Gastrocnemius medialis (tissue), 4 donors: ENCODE measurements around the gene SPTLC2. TPM values are rescaled to one million over a fixed set of nuclear protein-coding genes. Genes with fewer than 3 reads are reported as not detected.

Experiments used
- ATAC-seq, 2 donors: fragments of 150-250 bp; one replicate each; pipeline ENCODE4 v1.9.1; 2016
- DNase-seq, 2 donors: peaks; one replicate each; pipeline ENCODE4 v3.0.0-alpha.2; 2019
- H3K27ac ChIP-seq, 4 donors: fragments of 200-600 bp; sonication (generic); 1 replicate in 1 of 4; 2 replicates in 3 of 4; pipeline ENCODE4 v1.5.1; 2016 to 2018; ENCODE audit warnings: mild to moderate bottlenecking in 2 of 4, moderate library complexity in 1 of 4
- H3K27me3 ChIP-seq, 3 donors: fragments of 200-600 bp; sonication (generic) in 2 of 3; 1 replicate in 1 of 3; 2 replicates in 2 of 3; pipeline versions ENCODE4 v1.5.1 to v1.6.0; 2016 to 2019; ENCODE audit warnings: mild to moderate bottlenecking in 1 of 3, moderate library complexity in 1 of 3
- H3K36me3 ChIP-seq, 2 donors: fragments of 200-600 bp; sonication (generic) in 1 of 2; one replicate each; pipeline ENCODE4 v1.5.1; 2017 to 2018
- H3K4me1 ChIP-seq, 2 donors: fragments of 200-600 bp; sonication (generic) in 1 of 2; one replicate each; pipeline ENCODE4 v1.5.1; 2016 to 2017; ENCODE audit warnings: mild to moderate bottlenecking in 2 of 2
- H3K4me3 ChIP-seq, 4 donors: fragments of 200-600 bp; sonication (generic) in 3 of 4; 1 replicate in 1 of 4; 2 replicates in 3 of 4; pipeline ENCODE4 v1.5.1; 2016 to 2019; ENCODE audit warnings: mild to moderate bottlenecking in 2 of 4
- H3K9me3 ChIP-seq, 3 donors: fragments of 200-600 bp; sonication (generic) in 2 of 3; 1 replicate in 1 of 3; 2 replicates in 2 of 3; pipeline ENCODE4 v1.5.1; 2016 to 2019
- POLR2A ChIP-seq, 2 donors: fragments of 450-650 bp; IDR thresholded peaks; one replicate each; pipeline ENCODE4 v1.6.1; 2017; ENCODE audit warnings: antibody characterized with exemption in 2 of 2, mild to moderate bottlenecking in 2 of 2, moderate library complexity in 2 of 2
- in situ Hi-C, 4 donors: fragments of 200-750 bp; cut with MboI; loops; one replicate each; pipeline versions ENCODE4 v1.15.0 to v1.8.0; 2017; ENCODE audit warnings: low sequenced_read_pairs in 4 of 4
- intact Hi-C: fragments of 100-400 bp; cut with DNase I; formaldehyde crosslinking; loops from one replicate; pipeline ENCODE4 v1.15.1; 2023; ENCODE audit warnings: low total_unique reads
- total RNA-seq, 4 donors: library from RNA; depleted of rRNA; stranded (reverse); fragments of >200 nt; gene quantifications; one replicate each; pipeline versions ENCODE4 v1.1.0 to v1.2.3, GENCODE V29; 2016
- TF ChIP-seq, protein P1 (sequence below), 5 experiments: fragments of 450-650 bp in 3 of 5; fragments of 200-600 bp in 2 of 5; sonication (generic) in 2 of 5; IDR thresholded peaks in 4 of 5; conservative IDR thresholded peaks in 1 of 5; 1 replicate in 4 of 5; 2 replicates in 1 of 5; pipeline ENCODE4 v1.5.1; 2016 to 2019; ENCODE audit warnings: antibody characterized with exemption in 5 of 5, mild to moderate bottlenecking in 3 of 5, moderate library complexity in 3 of 5

SPTLC2 gene
- total RNA-seq, 4 donors from 2014 or later: 6.5 to 10.4 (median 7.0) TPM

DNA sequence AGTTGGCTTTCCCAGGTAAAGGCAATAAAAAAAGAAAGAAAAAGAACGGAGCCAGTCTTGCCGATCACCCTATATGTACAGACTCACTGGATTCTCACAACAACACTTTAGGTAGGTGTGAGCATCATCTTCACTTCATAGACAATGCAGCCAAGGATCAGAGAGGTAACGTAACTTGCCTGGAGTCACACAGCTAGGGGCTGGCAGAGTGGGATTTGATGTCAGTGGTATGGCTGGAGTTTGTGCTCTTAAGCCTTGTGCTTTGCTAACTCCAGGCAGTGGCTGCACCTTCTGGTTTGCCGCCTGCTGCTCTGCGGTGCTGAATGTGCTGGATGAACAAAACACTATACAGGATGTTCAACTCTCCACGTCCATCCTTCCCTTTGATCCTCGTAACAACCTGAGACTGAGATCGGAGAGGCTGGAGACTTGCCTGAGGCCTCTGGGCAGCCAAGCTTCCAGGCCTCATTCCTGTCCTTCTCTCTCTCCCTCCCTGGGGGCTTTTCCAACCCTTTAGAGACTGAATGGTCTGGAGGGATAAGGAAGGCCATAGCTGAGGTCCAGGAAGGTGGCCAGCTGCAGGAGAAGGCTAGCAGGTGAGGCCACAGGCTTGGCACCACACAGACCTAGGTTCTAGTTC lies 126.0 kb downstream of the SPTLC2 start:
- no peaks in the 10 kb centered on the region for H3K27me3 ChIP-seq
- no peak for ATAC-seq
- no peak overlapping the region for H3K27ac ChIP-seq
- intact Hi-C loops (no loop called here), in situ Hi-C loops (no loop called here)
- no peaks in the 10 kb centered on the region for H3K9me3 ChIP-seq
- TF ChIP-seq, protein P1, sequence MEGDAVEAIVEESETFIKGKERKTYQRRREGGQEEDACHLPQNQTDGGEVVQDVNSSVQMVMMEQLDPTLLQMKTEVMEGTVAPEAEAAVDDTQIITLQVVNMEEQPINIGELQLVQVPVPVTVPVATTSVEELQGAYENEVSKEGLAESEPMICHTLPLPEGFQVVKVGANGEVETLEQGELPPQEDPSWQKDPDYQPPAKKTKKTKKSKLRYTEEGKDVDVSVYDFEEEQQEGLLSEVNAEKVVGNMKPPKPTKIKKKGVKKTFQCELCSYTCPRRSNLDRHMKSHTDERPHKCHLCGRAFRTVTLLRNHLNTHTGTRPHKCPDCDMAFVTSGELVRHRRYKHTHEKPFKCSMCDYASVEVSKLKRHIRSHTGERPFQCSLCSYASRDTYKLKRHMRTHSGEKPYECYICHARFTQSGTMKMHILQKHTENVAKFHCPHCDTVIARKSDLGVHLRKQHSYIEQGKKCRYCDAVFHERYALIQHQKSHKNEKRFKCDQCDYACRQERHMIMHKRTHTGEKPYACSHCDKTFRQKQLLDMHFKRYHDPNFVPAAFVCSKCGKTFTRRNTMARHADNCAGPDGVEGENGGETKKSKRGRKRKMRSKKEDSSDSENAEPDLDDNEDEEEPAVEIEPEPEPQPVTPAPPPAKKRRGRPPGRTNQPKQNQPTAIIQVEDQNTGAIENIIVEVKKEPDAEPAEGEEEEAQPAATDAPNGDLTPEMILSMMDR (IDR thresholded peaks at IDR 0.05 in 4 of 5, conservative IDR thresholded peaks at IDR 0.05 in 1 of 5): no peak
- TF ChIP-seq POLR2A (IDR thresholded peaks at IDR 0.05): no peak
- H3K4me1 ChIP-seq: no peaks in the 10 kb centered on the region
- H3K36me3 ChIP-seq: no peaks in the 10 kb centered on the region
- H3K4me3 ChIP-seq: no peak overlapping the region
- no peak for DNase-seq

DNA sequence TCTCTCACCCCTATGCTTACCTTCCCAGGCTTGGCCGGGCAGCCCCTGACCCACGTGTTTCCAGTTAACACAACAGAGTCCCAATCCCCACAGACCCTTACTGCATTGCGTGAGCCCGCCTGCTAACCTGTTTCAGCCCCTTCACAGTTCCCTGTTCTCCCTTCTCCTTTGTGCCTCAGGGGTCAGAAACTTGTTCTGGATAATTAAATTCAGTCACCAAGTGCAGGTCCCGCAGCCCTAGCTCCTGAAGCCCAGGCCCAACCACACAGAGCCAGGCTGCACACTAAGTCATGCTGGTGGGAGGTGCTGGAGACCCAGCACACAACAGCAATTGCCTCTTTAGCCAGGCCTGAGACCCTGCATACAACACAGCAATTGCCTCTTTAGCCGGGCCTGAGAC lies 127.4 kb downstream of the SPTLC2 start:
- H3K4me1 ChIP-seq: no peaks in the 10 kb centered on the region
- intact Hi-C loops: no loop called here
- ATAC-seq: no peak
- no peaks in the 10 kb centered on the region for H3K36me3 ChIP-seq
- no peak for DNase-seq
- TF ChIP-seq, protein P1 (IDR thresholded peaks at IDR 0.05 in 4 of 5, conservative IDR thresholded peaks at IDR 0.05 in 1 of 5): no peak
- TF ChIP-seq POLR2A (IDR thresholded peaks at IDR 0.05): no peak
- H3K4me3 ChIP-seq: no peak overlapping the region
- H3K9me3 ChIP-seq: no peaks in the 10 kb centered on the region
- H3K27ac ChIP-seq: no peak overlapping the region
- in situ Hi-C loops: no loop called here
- no peaks in the 10 kb centered on the region for H3K27me3 ChIP-seq

DNA sequence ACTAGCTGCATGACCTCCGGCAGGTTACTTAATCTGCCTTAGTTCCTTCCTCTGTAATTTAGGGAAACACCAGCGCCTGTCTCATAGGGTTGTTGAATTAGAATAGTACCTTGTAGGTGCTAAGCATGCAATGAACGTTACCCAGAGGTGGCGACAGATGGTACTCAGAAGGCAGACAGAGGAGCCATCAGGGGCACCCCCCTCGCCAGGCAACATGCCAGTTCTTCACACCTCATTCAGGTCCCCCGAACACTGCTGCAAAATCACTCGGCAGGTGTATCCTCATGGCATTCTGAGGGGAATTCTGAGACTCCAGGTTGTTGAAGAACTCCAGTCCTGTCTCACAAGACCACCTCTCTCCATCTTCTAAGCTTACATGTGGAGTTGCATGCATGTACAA lies 127.9 kb downstream of the SPTLC2 start:
- no peak overlapping the region for H3K4me3 ChIP-seq
- no peak overlapping the region for H3K27ac ChIP-seq
- no peaks in the 10 kb centered on the region for H3K9me3 ChIP-seq
- TF ChIP-seq, protein P1 (IDR thresholded peaks at IDR 0.05 in 4 of 5, conservative IDR thresholded peaks at IDR 0.05 in 1 of 5): no peak
- TF ChIP-seq POLR2A (IDR thresholded peaks at IDR 0.05): no peak
- no peak for ATAC-seq
- no peak for DNase-seq
- H3K36me3 ChIP-seq: no peaks in the 10 kb centered on the region
- H3K4me1 ChIP-seq: no peaks in the 10 kb centered on the region
- no peaks in the 10 kb centered on the region for H3K27me3 ChIP-seq
- intact Hi-C loops: no loop called here
- in situ Hi-C loops: no loop called here

- H3K27me3 ChIP-seq: no peaks in the 10 kb centered on the region
- ATAC-seq (no peak), DNase-seq (no peak)
- H3K9me3 ChIP-seq: no peaks in the 10 kb centered on the region
- no peak overlapping the region for H3K27ac ChIP-seq
- intact Hi-C loops (no loop called here), in situ Hi-C loops (no loop called here)
- TF ChIP-seq, protein P1 (IDR thresholded peaks at IDR 0.05 in 4 of 5, conservative IDR thresholded peaks at IDR 0.05 in 1 of 5): no peak
- TF ChIP-seq POLR2A (IDR thresholded peaks at IDR 0.05): no peak
- H3K4me3 ChIP-seq: no peak overlapping the region
- no peaks in the 10 kb centered on the region for H3K4me1 ChIP-seq
- no peaks in the 10 kb centered on the region for H3K36me3 ChIP-seq
These were observed 130.3 kb downstream of the SPTLC2 start for GRCh38 chr14:77485901-77486678.
